K562 (cell line): ENCODE measurements around the gene CSMD2.

ENCODE experiments used
- ILF3 ChIP-seq: fragments of 450-650 bp; IDR thresholded peaks from 2 replicates; pipeline ENCODE4 v1.6.1; 2018; ENCODE audit warnings: antibody characterized with exemption, mild to moderate bottlenecking, moderate library complexity, borderline replicate concordance
- MCM2 ChIP-seq: fragments of 450-650 bp; IDR thresholded peaks from 2 replicates; pipeline ENCODE4 v1.6.1; 2017; ENCODE audit warnings: low read depth, mild to moderate bottlenecking
- ZNF175 ChIP-seq: fragments of 200-800 bp; sonication (Bioruptor generic); IDR thresholded peaks from 2 replicates; pipeline ENCODE4 v1.6.1; 2016; ENCODE audit warnings: low read depth, mild to moderate bottlenecking, missing genetic modification characterization, missing compliant biosample characterization
- TF ChIP-seq, protein P1 (sequence below), 3 experiments: IDR thresholded peaks in 2 of 3; conservative IDR thresholded peaks in 1 of 3; 2 replicates each; pipeline ENCODE4 v1.5.1; 2011 to 2012; ENCODE audit warnings: low read length in 3 of 3, mild to moderate bottlenecking in 3 of 3, control low read depth in 2 of 3, improper control_type of control experiment in 1 of 3, inconsistent platforms in 1 of 3, low read depth in 1 of 3, mixed read lengths in 1 of 3, moderate library complexity in 1 of 3; ENCODE audit not compliant: insufficient read depth in 2 of 3
- TF ChIP-seq, protein P2 (sequence below): sonication (generic); formaldehyde crosslinking; IDR thresholded peaks from 2 replicates; pipeline ENCODE4 v1.8.0; 2023; ENCODE audit warnings: mild to moderate bottlenecking, missing genetic modification reagents

DNA sequence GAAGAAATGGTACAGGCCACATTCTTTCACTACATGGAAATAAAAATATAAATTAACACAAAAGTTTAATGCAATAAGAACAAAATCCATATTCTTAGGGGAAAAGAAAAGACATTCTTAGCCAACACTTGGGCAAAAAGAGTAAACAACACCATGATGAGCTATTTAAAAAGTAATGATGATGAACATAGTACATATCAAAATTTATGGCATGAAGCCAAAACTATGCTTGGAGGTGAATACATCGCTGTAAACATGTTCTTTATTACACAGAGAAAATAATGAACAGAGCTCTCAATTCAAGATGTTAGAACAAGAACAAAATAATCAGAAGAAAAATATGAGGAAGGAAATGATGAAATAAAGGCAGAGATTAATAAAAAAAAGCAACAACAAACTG, 534.3 kb downstream of the CSMD2 start:
- TF ChIP-seq, protein P1, sequence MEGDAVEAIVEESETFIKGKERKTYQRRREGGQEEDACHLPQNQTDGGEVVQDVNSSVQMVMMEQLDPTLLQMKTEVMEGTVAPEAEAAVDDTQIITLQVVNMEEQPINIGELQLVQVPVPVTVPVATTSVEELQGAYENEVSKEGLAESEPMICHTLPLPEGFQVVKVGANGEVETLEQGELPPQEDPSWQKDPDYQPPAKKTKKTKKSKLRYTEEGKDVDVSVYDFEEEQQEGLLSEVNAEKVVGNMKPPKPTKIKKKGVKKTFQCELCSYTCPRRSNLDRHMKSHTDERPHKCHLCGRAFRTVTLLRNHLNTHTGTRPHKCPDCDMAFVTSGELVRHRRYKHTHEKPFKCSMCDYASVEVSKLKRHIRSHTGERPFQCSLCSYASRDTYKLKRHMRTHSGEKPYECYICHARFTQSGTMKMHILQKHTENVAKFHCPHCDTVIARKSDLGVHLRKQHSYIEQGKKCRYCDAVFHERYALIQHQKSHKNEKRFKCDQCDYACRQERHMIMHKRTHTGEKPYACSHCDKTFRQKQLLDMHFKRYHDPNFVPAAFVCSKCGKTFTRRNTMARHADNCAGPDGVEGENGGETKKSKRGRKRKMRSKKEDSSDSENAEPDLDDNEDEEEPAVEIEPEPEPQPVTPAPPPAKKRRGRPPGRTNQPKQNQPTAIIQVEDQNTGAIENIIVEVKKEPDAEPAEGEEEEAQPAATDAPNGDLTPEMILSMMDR (IDR thresholded peaks at IDR 0.05 in 2 of 3, conservative IDR thresholded peaks at IDR 0.05 in 1 of 3; ENCODE audit: insufficient read depth in 2 of 3, low read depth in 1 of 3, low read length in 3 of 3) = no peak
- TF ChIP-seq ZNF175 (CRISPR knock-in tag) = no peak
- no peak for TF ChIP-seq ILF3
- TF ChIP-seq MCM2 = no peak
- TF ChIP-seq, protein P2, sequence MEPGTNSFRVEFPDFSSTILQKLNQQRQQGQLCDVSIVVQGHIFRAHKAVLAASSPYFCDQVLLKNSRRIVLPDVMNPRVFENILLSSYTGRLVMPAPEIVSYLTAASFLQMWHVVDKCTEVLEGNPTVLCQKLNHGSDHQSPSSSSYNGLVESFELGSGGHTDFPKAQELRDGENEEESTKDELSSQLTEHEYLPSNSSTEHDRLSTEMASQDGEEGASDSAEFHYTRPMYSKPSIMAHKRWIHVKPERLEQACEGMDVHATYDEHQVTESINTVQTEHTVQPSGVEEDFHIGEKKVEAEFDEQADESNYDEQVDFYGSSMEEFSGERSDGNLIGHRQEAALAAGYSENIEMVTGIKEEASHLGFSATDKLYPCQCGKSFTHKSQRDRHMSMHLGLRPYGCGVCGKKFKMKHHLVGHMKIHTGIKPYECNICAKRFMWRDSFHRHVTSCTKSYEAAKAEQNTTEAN (CRISPR knock-in tag) = no peak
